HUES64 (cell line): ENCODE measurements around the gene GYG1.
A peak's percentile ranks its signal among the peaks of the same experiment; 100 is the strongest.

ENCODE experiments used
- H3K27ac ChIP-seq: 2 replicates; pipeline ENCODE4 v1.7.0; 2013; ENCODE audit warnings: low read depth, low read length, inconsistent platforms
- H3K27me3 ChIP-seq: 2 replicates; pipeline ENCODE4 v1.6.1; 2013; ENCODE audit warnings: mild to moderate bottlenecking, low read length; ENCODE audit not compliant: insufficient read depth
- H3K36me3 ChIP-seq: 2 replicates; pipeline ENCODE4 v1.6.1; 2013; ENCODE audit warnings: mild to moderate bottlenecking, low read length; ENCODE audit not compliant: insufficient read depth
- H3K4me1 ChIP-seq: 2 replicates; pipeline ENCODE4 v1.6.1; 2013; ENCODE audit warnings: mild to moderate bottlenecking, low read length, moderate library complexity; ENCODE audit not compliant: insufficient read depth
- H3K4me3 ChIP-seq: 2 replicates; pipeline ENCODE4 v1.5.1; 2013; ENCODE audit warnings: mild to moderate bottlenecking, low read length, moderate library complexity
- H3K9ac ChIP-seq: 2 replicates; pipeline ENCODE4 v1.6.1; 2013; ENCODE audit warnings: mild to moderate bottlenecking, low read depth, low read length
- H3K9me3 ChIP-seq: 2 replicates; pipeline ENCODE4 v1.6.1; 2013; ENCODE audit warnings: low read depth, low read length; ENCODE audit not compliant: insufficient read depth
- WGBS: fragments of 150-250, 120-280 bp; methylation state at CpG from one replicate; pipeline ENCODE4 v1.1.7; 2013; ENCODE audit warnings: missing lambda C conversion rate; 5-methylcytosine and 5-hydroxymethylcytosine counted together

The GYG1 gene

GRCh38 chr3:148990236-148990635, 1.1 kb upstream of the GYG1 start:
- Histone ChIP-seq H3K4me1 (peaks cover 14% of the 10 kb centered on the region; the same call in 1 of the 2 replicates), H3K9me3 (no peaks in the 10 kb centered on the region), H3K27me3 (peaks cover 27% of the 10 kb centered on the region), H3K4me3 (no peak overlapping the region), H3K36me3 (peaks cover 1% of the 10 kb centered on the region; the same call in 1 of the 2 replicates), H3K27ac (no peak overlapping the region), H3K9ac (no peak overlapping the region)
- 96% methylated on average over 4 of the region's 4 CpGs for WGBS

GRCh38 chr3:148992027-148992634, 791 bp downstream of the GYG1 start:
- no peaks in the 10 kb centered on the region for H3K9me3 ChIP-seq
- peak overlapping the region; percentile 71 for H3K9ac ChIP-seq
- H3K27ac ChIP-seq = no peak overlapping the region; the same call in 1 of the 2 replicates
- H3K4me1 ChIP-seq = peaks cover 14% of the 10 kb centered on the region; the same call in 1 of the 2 replicates
- peak overlapping the region; percentile 71 for H3K4me3 ChIP-seq
- H3K36me3 ChIP-seq = peaks cover 18% of the 10 kb centered on the region
- 4% methylated on average over 34 of the region's 34 CpGs for WGBS
- H3K27me3 ChIP-seq = peaks cover 27% of the 10 kb centered on the region

- 89% methylated on average over 10 of the region's 10 CpGs for WGBS
- H3K4me1 ChIP-seq = peaks cover 14% of the 10 kb centered on the region; the same call in 1 of the 2 replicates
- no peak overlapping the region for H3K27ac ChIP-seq
- H3K4me3 ChIP-seq = peak overlapping the region; percentile 71
- H3K27me3 ChIP-seq = peaks cover 27% of the 10 kb centered on the region
- H3K36me3 ChIP-seq = peaks cover 18% of the 10 kb centered on the region
- no peaks in the 10 kb centered on the region for H3K9me3 ChIP-seq
- H3K9ac ChIP-seq = no peak overlapping the region
Observed at GRCh38 chr3:148992635-148993255, 1.4 kb downstream of the GYG1 start.

GRCh38 chr3:148997623-148998022, 6.3 kb downstream of the GYG1 start:
- peaks cover 12% of the 10 kb centered on the region for H3K27me3 ChIP-seq
- no peaks in the 10 kb centered on the region for H3K9me3 ChIP-seq
- H3K36me3 ChIP-seq = peaks cover 18% of the 10 kb centered on the region
- H3K4me3 ChIP-seq = no peak overlapping the region
- H3K4me1 ChIP-seq = peaks cover 25% of the 10 kb centered on the region
- H3K27ac ChIP-seq = no peak overlapping the region
- H3K9ac ChIP-seq = no peak overlapping the region
- WGBS = 100% methylated on average over 1 of the region's 1 CpG

DNA sequence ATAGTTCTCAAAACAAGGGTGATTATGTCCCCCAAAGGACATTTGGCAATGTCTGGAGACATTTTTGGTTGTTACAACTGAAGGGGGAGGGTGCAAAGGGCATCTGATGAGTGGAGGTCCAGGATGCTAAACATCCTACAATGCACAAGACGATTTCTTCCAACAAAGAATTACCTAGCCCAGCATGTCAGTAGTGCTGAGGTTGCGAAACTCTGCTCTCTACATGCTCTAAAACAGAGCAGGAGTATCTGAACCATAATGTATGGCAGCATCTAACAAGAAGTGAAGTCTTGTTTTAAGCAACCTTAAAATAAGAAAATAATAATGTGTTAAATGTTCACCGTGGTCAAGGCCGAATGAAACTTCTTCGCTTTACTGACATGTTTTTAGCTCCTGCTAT, 7.0 kb downstream of the GYG1 start:
- Histone ChIP-seq H3K4me3 (no peak overlapping the region), H3K9me3 (no peaks in the 10 kb centered on the region), H3K27me3 (peaks cover 5% of the 10 kb centered on the region; the same call in 1 of the 2 replicates), H3K9ac (no peak overlapping the region; the same call in 1 of the 2 replicates), H3K4me1 (peaks cover 23% of the 10 kb centered on the region), H3K27ac (no peak overlapping the region), H3K36me3 (peaks cover 18% of the 10 kb centered on the region)
- 95% methylated on average over 3 of the region's 5 CpGs for WGBS

DNA sequence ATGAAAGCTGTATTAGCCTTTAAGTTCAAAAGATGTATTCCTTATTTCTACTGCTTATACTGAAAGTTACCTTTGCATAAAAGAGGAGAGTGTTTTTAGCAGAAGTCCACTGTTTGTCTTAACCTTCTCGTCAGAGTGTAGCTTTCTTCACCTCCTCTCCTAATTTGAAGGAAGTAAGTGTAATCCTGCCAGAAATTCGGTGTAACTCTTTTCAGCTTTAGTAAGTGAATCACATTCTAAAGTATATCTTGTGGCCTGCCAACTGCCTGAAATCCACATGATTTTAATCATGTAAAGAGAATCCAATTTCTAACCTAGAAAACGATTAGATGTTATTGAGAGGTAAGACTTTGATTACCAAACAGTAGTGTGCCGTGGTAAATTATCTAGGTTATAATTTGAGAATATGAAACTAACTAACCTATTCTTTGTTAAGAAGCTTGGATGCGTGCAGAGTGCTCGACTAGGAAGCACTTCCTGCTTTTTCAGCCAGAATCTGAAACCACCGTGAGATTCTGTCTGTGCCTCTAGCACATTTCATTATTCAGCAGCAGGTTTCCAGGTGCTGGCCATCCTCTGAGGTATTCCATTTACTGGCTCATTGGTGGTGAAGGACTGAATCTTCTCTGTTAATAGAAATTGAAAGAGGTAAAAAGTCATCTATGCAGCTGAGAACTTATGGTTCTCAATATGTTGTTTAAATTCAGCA, 7.5 kb downstream of the GYG1 start:
- Histone ChIP-seq H3K4me3 (no peak overlapping the region), H3K27me3 (no peaks in the 10 kb centered on the region), H3K36me3 (peaks cover 18% of the 10 kb centered on the region), H3K9me3 (no peaks in the 10 kb centered on the region), H3K27ac (peak overlapping the region; percentile 20; the same call in 1 of the 2 replicates), H3K9ac (no peak overlapping the region; the same call in 1 of the 2 replicates), H3K4me1 (peaks cover 28% of the 10 kb centered on the region)
- 72% methylated on average over 7 of the region's 7 CpGs for WGBS

- Histone ChIP-seq H3K4me3 (no peak overlapping the region), H3K36me3 (peaks cover 18% of the 10 kb centered on the region), H3K9me3 (no peaks in the 10 kb centered on the region), H3K27me3 (no peaks in the 10 kb centered on the region), H3K9ac (no peak overlapping the region), H3K4me1 (peaks cover 38% of the 10 kb centered on the region), H3K27ac (no peak overlapping the region)
- WGBS = 42% methylated on average over 3 of the region's 3 CpGs
Observed at GRCh38 chr3:148999806-149000205, 8.5 kb downstream of the GYG1 start.

GRCh38 chr3:149000206-149000745, 8.9 kb downstream of the GYG1 start:
- H3K9ac ChIP-seq = no peak overlapping the region
- H3K9me3 ChIP-seq = no peaks in the 10 kb centered on the region
- peaks cover 38% of the 10 kb centered on the region for H3K4me1 ChIP-seq
- no peaks in the 10 kb centered on the region for H3K27me3 ChIP-seq
- H3K4me3 ChIP-seq = no peak overlapping the region
- H3K36me3 ChIP-seq = peaks cover 17% of the 10 kb centered on the region
- WGBS = 92% methylated on average over 2 of the region's 3 CpGs
- H3K27ac ChIP-seq = no peak overlapping the region

DNA sequence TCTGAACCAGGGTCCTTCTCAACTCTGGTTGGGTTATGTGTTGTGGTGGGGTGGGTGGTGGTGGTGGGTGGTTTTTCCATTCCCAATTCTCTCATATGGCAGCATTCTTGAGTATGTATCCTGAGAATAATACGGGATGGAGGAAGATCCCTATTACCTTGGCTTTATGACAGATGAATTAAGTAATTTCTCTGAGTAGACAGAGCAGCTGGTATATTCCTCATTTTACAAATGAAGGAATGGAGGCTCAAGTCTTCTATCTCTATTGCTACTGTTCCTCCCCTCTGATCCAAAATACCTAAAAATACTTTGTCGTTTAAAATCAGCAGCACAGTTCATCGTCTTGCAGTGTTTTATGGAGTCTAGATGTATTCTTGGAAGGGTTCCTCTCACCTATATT, 10.4 kb downstream of the GYG1 start:
- no peaks in the 10 kb centered on the region for H3K9me3 ChIP-seq
- H3K4me1 ChIP-seq = peaks cover 38% of the 10 kb centered on the region
- H3K27ac ChIP-seq = no peak overlapping the region
- 0 out of 2 replicates have a peak, but pooled peaks cover 2% of the 10 kb centered on the region for H3K36me3 ChIP-seq
- no peak overlapping the region for H3K9ac ChIP-seq
- no peak overlapping the region for H3K4me3 ChIP-seq
- no peaks in the 10 kb centered on the region for H3K27me3 ChIP-seq
- whole genome bisulfite sequencing = no CpG with 5 or more reads among the region's 3 CpGs

GRCh38 chr3:149003653-149004305, 12.4 kb downstream of the GYG1 start:
- Histone ChIP-seq H3K4me3 (no peak overlapping the region), H3K27ac (no peak overlapping the region), H3K27me3 (no peaks in the 10 kb centered on the region), H3K36me3 (0 out of 2 replicates have a peak, but pooled peaks cover 4% of the 10 kb centered on the region), H3K4me1 (peaks cover 31% of the 10 kb centered on the region), H3K9me3 (no peaks in the 10 kb centered on the region), H3K9ac (no peak overlapping the region)
- 77% methylated on average over 6 of the region's 6 CpGs for WGBS
